Measurements from ENCODE around the gene TRAF4. TPM values are rescaled to one million over a fixed set of nuclear protein-coding genes. Genes with fewer than 3 reads are reported as not detected.

TRAF4 gene, protein sequence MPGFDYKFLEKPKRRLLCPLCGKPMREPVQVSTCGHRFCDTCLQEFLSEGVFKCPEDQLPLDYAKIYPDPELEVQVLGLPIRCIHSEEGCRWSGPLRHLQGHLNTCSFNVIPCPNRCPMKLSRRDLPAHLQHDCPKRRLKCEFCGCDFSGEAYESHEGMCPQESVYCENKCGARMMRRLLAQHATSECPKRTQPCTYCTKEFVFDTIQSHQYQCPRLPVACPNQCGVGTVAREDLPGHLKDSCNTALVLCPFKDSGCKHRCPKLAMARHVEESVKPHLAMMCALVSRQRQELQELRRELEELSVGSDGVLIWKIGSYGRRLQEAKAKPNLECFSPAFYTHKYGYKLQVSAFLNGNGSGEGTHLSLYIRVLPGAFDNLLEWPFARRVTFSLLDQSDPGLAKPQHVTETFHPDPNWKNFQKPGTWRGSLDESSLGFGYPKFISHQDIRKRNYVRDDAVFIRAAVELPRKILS
- 155 and 168 TPM in 2 replicates for total RNA-seq

DNA sequence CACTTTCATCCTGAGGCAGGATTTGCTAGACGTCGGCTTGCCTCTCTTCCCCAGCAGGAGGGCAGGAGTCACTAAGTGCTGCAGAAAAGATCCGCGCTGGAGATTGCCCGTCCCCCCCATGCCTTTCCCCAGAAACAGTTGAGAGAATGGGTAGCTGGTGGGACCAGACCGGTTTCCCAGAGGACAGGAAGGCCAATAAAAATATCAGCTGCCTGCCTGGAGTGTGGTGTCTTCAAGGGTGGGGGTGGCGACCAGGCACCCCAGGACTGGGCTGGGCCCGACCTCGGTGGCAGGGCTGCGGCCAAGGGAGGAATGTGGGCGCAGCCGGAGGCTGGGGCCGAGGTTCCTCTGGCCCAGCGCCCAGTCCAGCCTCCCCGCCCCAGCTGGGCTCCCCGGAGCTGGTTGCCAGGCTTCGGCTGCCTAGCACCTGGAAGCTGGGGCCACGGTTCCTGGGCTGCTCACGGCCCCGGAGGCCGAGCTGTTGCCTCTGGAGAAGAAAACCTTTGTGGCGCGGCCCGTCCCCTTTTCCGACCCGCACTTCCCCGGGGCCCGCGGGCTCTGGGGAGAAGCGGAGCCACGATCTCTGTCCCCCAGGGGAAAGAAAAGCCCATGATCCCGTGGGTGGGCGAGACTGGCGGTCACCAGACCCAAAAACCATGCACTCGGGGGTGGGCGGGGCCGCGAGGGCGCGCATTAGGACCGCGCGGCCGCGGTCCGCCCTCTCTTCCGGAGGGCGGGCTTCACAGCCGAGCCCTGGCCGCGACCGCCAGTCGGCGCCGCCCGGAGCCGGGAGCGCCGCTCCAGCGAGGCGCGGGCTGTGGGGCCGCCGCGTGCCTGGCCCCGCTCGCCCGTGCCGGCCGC, at the start of gene TRAF4:
TSS of gene TRAF4 (plus strand) at position 769 of the 861 bp plus-strand sequence. CDS start 102 bp downstream, outside the sequence.
- peaks cover 38% of the 10 kb centered on the region for H3K4me1 Mint-ChIP-seq
- DNase-seq = peak; percentile 93
- peak within 1 kb of the TSS; percentile 86 for H3K27ac Mint-ChIP-seq
- H3K9me3 Mint-ChIP-seq = no peaks in the 10 kb centered on the region
- no peaks in the 10 kb centered on the region for H3K27me3 Mint-ChIP-seq
- peaks cover 38% of the 10 kb centered on the region for H3K36me3 Mint-ChIP-seq (ENCODE audit: low read depth)
- intact Hi-C loops (cut with micrococcal nuclease) = no loop called here
- peak within 1 kb of the TSS; percentile 94 for H3K4me3 Mint-ChIP-seq

DNA sequence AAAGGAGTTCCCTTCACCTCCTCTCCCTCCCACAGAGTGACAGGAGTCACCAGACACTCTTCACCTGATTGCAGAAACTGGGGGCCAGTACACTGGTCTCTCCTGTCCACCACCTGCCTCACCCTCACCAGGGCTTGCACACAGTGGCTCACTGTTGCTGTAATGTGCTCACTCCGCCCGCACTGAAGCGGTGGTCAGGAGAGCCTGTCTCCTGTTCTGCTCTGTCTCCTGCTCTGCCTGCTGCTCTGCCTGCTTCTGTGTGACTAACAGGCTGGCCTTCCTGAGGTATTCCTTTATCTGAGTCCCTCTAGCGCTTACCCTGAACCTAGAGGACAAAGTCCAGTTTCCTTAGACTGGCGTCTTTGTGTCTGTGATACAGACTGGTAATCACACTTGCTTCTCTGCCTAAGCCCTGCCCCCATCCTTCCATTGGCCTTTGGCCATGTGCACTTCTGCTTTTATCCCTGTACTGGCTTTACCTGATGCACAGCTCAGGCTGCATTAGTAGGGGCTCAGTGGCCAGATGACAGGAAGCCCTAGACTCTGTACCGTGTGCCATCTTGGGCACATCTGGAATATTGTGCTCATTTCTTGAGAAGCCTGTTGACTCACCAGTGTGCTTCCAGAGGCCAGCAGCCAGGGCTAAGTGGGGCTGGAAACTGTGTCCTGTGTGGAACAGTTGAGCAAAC, 45.4 kb upstream of the TRAF4 start:
- Mint-ChIP-seq H3K36me3 (ENCODE audit: low read depth) (peaks cover 77% of the 10 kb centered on the region), H3K9me3 (no peaks in the 10 kb centered on the region), H3K4me3 (no peak overlapping the region), H3K27ac (peak overlapping the region; percentile 26), H3K4me1 (peaks cover 3% of the 10 kb centered on the region), H3K27me3 (no peaks in the 10 kb centered on the region)
- intact Hi-C loops (cut with micrococcal nuclease) = no loop called here
- DNase-seq = no peak

DNA sequence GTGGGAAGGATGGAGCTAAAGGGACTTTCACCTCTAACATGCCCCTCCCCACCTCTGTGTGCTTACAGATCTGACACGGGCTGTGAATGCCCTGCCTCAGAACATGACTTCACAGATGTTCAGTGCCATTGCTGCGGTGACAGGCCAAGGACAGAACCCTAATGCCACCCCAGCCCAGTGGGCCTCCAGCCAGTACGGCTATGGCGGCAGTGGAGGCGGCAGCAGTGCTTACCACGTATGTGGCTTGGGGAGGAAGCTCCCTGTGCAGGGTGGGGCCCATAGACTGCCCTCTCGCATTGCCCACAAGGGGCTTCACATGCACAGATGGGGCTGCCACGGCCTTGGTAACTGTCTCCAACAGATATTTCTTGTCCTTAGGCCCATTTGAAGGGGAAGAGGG, 43.5 kb upstream of the TRAF4 start:
- Mint-ChIP-seq H3K4me3 (no peak overlapping the region), H3K4me1 (peaks cover 7% of the 10 kb centered on the region), H3K9me3 (no peaks in the 10 kb centered on the region), H3K27ac (no peak overlapping the region), H3K27me3 (no peaks in the 10 kb centered on the region), H3K36me3 (ENCODE audit: low read depth) (peaks cover 68% of the 10 kb centered on the region)
- DNase-seq = no peak
- intact Hi-C loops (cut with micrococcal nuclease) = no loop called here

DNA sequence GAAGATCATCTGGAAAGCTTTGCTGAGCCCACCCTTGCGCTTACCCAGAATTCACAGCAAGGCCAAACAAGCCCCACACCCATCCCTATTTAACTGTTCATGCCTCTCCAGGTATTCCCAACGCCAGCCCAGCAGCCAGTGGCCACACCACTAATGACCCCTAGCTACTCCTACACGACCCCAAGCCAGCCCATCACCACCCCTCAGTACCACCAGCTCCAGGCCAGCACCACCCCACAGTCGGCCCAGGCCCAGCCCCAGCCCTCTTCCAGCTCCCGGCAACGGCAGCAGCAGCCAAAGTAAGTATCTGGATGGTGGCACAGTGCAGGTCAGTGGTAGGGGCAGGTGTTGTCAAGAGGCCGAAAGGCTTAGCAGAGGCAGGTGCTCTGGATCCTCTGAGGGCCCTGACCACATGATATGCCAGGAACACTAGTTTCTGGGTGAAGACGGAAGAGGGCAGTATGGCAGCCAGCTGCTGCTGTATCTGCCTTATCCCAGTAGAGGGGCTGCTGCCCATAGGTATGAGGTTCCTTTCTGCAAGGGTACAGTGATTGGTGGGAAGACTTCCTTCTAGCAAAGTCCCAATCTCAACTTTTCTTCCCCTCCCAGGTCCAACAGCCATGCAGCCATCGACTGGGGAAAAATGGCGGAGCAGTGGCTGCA, 42.9 kb upstream of the TRAF4 start:
- Mint-ChIP-seq H3K27me3 (no peaks in the 10 kb centered on the region), H3K27ac (no peak overlapping the region), H3K36me3 (ENCODE audit: low read depth) (peaks cover 66% of the 10 kb centered on the region), H3K9me3 (no peaks in the 10 kb centered on the region), H3K4me1 (peaks cover 7% of the 10 kb centered on the region), H3K4me3 (no peak overlapping the region)
- no peak for DNase-seq
- intact Hi-C loops (cut with micrococcal nuclease) = no loop called here

DNA sequence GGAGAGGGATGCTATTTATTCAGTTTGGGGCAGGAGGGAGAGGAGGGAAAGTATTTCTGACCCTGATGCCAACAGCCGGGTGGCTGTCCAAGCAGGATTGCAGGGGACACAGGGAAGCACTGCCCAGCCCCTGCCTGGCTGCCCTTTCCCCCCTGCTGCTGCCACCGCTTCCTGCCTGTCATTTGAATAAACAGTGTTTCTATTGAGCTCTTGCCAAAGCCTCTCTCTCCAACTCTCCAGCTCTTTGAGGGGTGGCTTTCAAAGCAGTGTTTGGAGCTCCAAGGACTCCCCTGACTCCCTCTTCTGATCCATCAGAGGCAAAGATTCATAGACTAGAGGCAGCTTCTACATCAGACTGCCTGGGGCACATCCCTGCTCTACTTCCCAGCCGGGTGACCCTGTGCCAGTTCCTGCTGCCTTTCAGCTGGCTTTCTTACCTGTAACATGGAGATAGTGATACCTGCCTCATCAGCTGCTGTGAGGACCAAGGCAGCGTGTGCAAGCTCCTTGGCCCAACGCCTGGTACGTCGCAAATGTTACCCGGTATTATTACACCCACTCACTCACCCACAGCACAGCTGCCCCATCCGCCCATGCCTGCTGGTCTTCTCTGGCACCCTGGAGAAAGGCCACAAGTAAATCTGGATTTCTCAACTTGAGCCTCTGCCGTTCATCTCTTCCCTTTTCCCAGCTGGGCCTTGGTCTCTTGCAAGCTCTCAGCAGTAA, 41.6 kb upstream of the TRAF4 start:
- Mint-ChIP-seq H3K27ac (peak overlapping the region; percentile 62), H3K27me3 (no peaks in the 10 kb centered on the region), H3K4me1 (peaks cover 7% of the 10 kb centered on the region), H3K4me3 (no peak overlapping the region), H3K36me3 (ENCODE audit: low read depth) (peaks cover 57% of the 10 kb centered on the region), H3K9me3 (no peaks in the 10 kb centered on the region)
- intact Hi-C loops (cut with micrococcal nuclease) = no loop called here
- no peak for DNase-seq

DNA sequence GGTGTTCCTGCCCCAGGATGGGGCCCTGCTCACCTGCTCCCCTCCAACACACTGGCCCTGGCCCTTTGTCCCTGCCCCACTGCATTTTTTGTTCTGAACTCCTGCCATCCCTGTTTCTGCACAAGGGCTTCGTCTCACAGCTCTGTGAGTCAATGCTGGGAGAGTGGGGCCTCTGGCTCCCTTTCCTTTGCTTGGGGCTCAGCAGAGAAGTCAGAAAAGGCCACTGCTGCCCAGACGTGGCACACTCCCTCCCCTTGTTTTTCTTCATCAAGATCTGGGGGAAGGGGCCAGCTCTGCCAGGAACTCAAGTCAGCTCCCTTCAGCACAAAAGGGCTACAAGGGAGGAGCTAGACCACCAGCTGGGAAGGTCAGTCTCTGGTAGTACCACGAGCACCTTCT, 41.1 kb upstream of the TRAF4 start:
- H3K4me3 Mint-ChIP-seq = no peak overlapping the region
- peaks cover 55% of the 10 kb centered on the region for H3K36me3 Mint-ChIP-seq (ENCODE audit: low read depth)
- no peaks in the 10 kb centered on the region for H3K9me3 Mint-ChIP-seq
- H3K27ac Mint-ChIP-seq = peak overlapping the region; percentile 62
- H3K4me1 Mint-ChIP-seq = peaks cover 7% of the 10 kb centered on the region
- H3K27me3 Mint-ChIP-seq = no peaks in the 10 kb centered on the region
- intact Hi-C loops (cut with micrococcal nuclease) = no loop called here
- peak; percentile 52 for DNase-seq

DNA sequence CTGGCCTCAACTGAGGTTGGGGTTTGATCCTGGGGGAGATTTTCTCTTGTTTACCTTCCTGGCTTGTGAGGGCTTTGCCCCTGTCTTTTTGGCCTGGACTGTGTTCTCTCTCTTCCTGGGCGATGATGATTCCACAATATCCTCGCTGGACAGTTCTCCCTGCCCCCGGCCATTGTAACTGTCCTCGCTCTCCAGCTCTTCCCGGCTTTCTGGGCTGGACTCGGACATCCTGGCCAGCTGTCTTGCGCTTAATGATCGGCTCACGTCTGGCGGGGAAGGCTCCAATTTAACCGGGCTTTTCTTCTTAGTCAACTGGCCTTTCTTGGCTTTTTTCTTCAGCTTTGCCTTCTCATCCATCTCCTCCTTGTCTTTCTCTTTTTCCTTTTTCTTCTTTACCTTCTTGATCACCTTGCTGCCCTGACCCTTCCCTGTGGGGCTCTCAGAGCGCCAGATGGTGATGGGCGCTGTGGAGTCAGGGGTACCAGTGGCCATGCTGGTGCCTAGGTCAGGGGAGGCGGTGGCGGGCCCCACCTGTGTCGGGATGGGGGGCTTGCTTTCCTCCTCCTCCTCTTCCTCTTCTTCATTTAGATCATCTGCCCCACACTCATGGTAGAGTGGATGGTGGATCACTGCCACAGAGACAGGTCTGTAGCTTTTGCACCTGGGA, 40.1 kb upstream of the TRAF4 start:
- H3K9me3 Mint-ChIP-seq = no peaks in the 10 kb centered on the region
- no peak for DNase-seq
- H3K27ac Mint-ChIP-seq = no peak overlapping the region
- intact Hi-C loops (cut with micrococcal nuclease) = no loop called here
- no peak overlapping the region for H3K4me3 Mint-ChIP-seq
- peaks cover 4% of the 10 kb centered on the region for H3K4me1 Mint-ChIP-seq
- H3K27me3 Mint-ChIP-seq = no peaks in the 10 kb centered on the region
- peaks cover 52% of the 10 kb centered on the region for H3K36me3 Mint-ChIP-seq (ENCODE audit: low read depth)

DNA sequence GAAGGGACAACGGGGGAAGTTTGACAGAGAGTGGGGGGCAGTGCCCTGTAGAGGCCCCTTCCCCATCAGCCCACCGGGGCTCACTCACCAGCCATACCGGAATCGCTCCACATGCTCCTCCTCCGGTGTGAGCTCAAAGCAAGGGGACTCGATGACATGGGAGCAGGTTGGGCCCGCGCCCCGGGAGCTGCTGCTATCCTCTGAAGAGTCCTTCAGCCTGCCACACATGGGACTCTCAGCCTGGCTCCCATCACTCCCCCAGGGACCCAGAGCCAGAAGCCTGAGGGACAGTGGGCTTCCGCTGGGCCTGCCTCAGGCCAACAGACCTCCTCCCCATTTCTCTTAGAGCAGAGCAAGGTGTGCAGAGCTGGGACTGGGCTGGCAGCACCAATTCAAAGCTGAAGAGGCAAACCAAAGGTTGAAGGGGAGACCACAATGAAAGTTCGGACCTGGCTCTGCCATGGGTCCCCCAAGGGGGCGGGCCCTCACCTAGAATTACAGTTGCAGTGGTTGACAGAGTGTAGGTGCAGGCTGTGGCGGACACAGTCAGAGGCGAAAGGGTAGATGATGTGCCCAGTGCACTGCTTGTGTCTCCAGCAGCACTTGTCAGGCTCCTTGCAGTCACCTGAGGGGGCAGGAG, 39.5 kb upstream of the TRAF4 start:
- no peaks in the 10 kb centered on the region for H3K9me3 Mint-ChIP-seq
- H3K27ac Mint-ChIP-seq = no peak overlapping the region
- peaks cover 47% of the 10 kb centered on the region for H3K36me3 Mint-ChIP-seq (ENCODE audit: low read depth)
- no peak overlapping the region for H3K4me3 Mint-ChIP-seq
- intact Hi-C loops (cut with micrococcal nuclease) = no loop called here
- H3K4me1 Mint-ChIP-seq = peaks cover 4% of the 10 kb centered on the region
- peak; percentile 53 for DNase-seq
- H3K27me3 Mint-ChIP-seq = no peaks in the 10 kb centered on the region

DNA sequence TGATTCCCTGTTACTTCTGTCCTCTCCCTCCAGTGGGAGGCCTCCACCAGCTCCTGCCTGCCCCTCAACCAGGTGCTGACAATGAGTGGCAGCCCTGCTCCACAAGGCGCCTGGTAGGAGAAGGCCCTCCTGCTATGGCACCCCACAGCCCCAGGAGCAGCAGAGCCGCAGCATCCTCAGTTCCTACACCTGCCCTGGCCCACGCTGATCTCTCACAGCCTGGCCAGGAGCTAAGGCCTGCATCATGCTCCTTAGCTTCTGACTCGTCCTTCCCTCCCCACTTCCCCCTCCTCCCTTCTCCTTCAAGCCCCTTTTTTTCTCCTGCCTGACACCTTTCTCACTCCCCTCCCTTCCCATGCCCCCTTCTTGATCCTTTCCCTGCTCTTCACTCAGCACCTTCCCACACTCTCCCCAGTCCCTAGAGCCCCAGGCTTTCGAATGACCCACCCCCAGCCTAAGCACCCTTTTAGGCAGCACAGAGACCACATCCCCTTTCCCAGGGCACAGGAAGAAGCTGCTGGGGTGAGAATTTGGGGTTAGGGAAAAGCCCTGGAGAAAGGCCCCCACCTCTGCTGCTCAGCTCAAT, 38.6 kb upstream of the TRAF4 start:
- Mint-ChIP-seq H3K27ac (peak overlapping the region; percentile 63), H3K4me3 (no peak overlapping the region), H3K36me3 (ENCODE audit: low read depth) (peaks cover 39% of the 10 kb centered on the region), H3K27me3 (no peaks in the 10 kb centered on the region), H3K9me3 (no peaks in the 10 kb centered on the region), H3K4me1 (peaks cover 4% of the 10 kb centered on the region)
- no peak for DNase-seq
- intact Hi-C loops (cut with micrococcal nuclease) = no loop called here

DNA sequence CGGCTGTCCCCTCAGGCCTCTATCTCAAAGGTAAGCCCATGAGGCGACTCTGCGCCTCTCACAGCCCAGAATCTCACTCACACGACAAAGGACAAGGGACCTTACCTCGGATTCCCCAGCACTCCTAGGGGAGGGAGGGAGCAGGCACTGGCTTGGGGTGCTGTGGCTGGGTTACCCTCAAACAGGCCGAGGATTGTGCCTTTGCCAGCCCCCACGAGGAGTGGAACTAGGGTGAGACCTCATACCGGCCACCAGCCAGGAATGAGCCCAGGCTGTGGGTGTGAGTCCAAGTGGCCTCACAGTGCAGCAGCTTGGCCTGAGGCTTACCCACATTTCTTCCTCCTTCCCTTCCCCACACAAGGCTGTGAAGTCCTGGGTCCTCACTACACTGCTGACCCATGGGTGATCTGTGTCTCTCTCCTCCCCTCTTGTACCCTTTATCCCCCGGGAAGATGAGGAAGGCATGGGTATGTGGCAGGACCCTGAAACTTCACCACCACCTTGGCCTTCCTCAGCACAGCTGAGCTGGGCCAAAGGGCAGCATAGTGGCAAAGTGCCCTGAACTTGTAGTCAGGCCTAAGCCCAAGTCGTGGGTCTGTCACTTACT, 38.0 kb upstream of the TRAF4 start:
- H3K27me3 Mint-ChIP-seq = no peaks in the 10 kb centered on the region
- H3K27ac Mint-ChIP-seq = peak overlapping the region; percentile 63
- no peak for DNase-seq
- H3K4me1 Mint-ChIP-seq = peaks cover 8% of the 10 kb centered on the region
- no peak overlapping the region for H3K4me3 Mint-ChIP-seq
- peaks cover 35% of the 10 kb centered on the region for H3K36me3 Mint-ChIP-seq (ENCODE audit: low read depth)
- H3K9me3 Mint-ChIP-seq = no peaks in the 10 kb centered on the region
- intact Hi-C loops (cut with micrococcal nuclease) = no loop called here

DNA sequence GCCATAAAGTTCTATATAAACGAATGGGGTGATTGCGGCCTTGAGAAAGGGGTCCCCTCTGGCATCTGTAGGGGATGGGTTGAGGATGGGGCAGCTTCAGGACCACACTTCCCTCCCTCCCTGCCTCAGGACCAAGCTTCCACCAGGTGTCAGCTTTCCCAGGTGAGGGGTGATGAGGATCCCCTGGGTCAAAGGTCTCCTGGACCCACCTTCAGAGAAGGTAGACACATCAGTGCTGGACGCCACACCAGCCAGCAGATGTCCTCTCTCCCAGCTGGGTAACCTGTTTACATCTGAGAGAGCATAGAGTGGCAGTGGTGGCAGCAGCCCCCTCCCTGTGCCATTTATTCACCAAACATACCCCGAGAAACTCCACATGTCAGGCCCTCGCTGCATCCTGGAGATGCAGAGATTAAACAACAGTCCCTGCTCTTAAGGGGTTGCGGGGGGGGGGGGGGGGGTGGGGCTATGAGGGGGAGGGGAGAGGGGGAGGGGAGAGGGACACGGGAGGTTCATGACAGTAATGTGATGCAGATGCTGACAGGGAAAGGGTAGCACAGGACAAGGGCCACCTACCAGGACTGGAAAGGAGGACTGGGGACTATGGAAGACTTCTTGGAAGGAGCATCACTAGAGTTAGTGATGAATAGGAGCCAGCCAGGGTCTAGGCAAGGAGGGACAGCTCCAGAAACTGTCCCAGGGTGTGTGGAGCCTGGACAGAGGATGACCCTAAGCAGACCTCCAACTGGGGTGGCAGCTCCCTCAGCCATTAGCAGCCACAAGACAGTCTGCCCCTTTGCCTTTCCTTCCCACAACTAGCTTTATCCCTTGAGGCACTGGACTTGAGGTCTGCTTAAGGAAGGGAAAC, 37.1 kb upstream of the TRAF4 start:
- no peaks in the 10 kb centered on the region for H3K27me3 Mint-ChIP-seq
- peaks cover 11% of the 10 kb centered on the region for H3K4me1 Mint-ChIP-seq
- DNase-seq = no peak
- H3K27ac Mint-ChIP-seq = no peak overlapping the region
- H3K36me3 Mint-ChIP-seq (ENCODE audit: low read depth) = peaks cover 28% of the 10 kb centered on the region
- no peak overlapping the region for H3K4me3 Mint-ChIP-seq
- intact Hi-C loops (cut with micrococcal nuclease) = no loop called here
- H3K9me3 Mint-ChIP-seq = no peaks in the 10 kb centered on the region

Measured in activated CD4-positive, alpha-beta T cell treated with anti-CD3 and anti-CD28 coated beads, Interleukin-2, amount 10 ng/mL, durations not matched to agents 24 days and 14 days (primary cell).